ENCODE measurements around the gene FAM187B.

The FAM187B gene

DNA sequence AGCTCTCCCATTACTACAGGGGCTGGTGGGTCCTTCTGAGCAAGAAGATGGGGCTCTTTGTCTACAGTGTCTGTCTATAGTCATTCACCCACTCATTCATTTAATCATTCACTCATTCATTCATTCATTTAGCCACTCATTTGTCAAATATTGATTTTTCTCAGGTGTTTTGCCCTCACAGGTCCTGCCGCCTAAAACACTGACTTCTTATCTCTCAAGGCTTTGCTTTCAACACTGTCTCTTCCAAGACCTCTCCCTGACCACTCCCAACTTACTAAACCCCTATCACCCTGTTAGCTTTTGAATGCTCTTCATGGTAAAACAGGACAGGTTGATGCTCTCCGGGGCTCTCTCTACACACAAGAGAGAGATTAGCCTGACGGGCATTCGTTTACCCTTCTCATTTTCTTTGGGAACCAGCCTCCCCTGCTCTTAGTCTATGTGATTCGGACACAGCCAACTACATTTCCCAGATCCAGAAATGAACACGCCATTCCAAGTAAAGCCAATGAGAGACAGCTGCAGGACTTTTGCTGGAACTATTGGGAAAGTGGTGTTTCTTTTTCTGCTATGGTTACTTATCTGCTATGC is 22.7 kb downstream of the FAM187B start:
- Histone ChIP-seq H3K27ac (replicated peaks) (no peak overlapping the region), H3K27me3 (ENCODE audit: insufficient read depth, poor library complexity, severe bottlenecking) (peaks cover 3% of the 10 kb centered on the region), H3K4me3 (replicated peaks; ENCODE audit: insufficient read depth, low read length) (no peak overlapping the region)
- TF ChIP-seq POLR2AphosphoS5 (IDR thresholded peaks at IDR 0.05; ENCODE audit: low read depth), result no peak
- TF ChIP-seq GABPA (IDR thresholded peaks at IDR 0.05; ENCODE audit: low read depth), result no peak
- TF ChIP-seq, protein P1, sequence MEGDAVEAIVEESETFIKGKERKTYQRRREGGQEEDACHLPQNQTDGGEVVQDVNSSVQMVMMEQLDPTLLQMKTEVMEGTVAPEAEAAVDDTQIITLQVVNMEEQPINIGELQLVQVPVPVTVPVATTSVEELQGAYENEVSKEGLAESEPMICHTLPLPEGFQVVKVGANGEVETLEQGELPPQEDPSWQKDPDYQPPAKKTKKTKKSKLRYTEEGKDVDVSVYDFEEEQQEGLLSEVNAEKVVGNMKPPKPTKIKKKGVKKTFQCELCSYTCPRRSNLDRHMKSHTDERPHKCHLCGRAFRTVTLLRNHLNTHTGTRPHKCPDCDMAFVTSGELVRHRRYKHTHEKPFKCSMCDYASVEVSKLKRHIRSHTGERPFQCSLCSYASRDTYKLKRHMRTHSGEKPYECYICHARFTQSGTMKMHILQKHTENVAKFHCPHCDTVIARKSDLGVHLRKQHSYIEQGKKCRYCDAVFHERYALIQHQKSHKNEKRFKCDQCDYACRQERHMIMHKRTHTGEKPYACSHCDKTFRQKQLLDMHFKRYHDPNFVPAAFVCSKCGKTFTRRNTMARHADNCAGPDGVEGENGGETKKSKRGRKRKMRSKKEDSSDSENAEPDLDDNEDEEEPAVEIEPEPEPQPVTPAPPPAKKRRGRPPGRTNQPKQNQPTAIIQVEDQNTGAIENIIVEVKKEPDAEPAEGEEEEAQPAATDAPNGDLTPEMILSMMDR (IDR thresholded peaks at IDR 0.05; ENCODE audit: insufficient read depth, low read length), result no peak
- no peak for TF ChIP-seq SPI1 (IDR thresholded peaks at IDR 0.05; ENCODE audit: borderline replicate concordance, low read depth)
- TF ChIP-seq, protein P2, sequence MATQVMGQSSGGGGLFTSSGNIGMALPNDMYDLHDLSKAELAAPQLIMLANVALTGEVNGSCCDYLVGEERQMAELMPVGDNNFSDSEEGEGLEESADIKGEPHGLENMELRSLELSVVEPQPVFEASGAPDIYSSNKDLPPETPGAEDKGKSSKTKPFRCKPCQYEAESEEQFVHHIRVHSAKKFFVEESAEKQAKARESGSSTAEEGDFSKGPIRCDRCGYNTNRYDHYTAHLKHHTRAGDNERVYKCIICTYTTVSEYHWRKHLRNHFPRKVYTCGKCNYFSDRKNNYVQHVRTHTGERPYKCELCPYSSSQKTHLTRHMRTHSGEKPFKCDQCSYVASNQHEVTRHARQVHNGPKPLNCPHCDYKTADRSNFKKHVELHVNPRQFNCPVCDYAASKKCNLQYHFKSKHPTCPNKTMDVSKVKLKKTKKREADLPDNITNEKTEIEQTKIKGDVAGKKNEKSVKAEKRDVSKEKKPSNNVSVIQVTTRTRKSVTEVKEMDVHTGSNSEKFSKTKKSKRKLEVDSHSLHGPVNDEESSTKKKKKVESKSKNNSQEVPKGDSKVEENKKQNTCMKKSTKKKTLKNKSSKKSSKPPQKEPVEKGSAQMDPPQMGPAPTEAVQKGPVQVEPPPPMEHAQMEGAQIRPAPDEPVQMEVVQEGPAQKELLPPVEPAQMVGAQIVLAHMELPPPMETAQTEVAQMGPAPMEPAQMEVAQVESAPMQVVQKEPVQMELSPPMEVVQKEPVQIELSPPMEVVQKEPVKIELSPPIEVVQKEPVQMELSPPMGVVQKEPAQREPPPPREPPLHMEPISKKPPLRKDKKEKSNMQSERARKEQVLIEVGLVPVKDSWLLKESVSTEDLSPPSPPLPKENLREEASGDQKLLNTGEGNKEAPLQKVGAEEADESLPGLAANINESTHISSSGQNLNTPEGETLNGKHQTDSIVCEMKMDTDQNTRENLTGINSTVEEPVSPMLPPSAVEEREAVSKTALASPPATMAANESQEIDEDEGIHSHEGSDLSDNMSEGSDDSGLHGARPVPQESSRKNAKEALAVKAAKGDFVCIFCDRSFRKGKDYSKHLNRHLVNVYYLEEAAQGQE (IDR thresholded peaks at IDR 0.05; ENCODE audit: insufficient replicate concordance, low read depth), result no peak
- DNase-seq (ENCODE audit: low read depth in 1 of 2, low spot score in 1 of 2), result no peak

DNA sequence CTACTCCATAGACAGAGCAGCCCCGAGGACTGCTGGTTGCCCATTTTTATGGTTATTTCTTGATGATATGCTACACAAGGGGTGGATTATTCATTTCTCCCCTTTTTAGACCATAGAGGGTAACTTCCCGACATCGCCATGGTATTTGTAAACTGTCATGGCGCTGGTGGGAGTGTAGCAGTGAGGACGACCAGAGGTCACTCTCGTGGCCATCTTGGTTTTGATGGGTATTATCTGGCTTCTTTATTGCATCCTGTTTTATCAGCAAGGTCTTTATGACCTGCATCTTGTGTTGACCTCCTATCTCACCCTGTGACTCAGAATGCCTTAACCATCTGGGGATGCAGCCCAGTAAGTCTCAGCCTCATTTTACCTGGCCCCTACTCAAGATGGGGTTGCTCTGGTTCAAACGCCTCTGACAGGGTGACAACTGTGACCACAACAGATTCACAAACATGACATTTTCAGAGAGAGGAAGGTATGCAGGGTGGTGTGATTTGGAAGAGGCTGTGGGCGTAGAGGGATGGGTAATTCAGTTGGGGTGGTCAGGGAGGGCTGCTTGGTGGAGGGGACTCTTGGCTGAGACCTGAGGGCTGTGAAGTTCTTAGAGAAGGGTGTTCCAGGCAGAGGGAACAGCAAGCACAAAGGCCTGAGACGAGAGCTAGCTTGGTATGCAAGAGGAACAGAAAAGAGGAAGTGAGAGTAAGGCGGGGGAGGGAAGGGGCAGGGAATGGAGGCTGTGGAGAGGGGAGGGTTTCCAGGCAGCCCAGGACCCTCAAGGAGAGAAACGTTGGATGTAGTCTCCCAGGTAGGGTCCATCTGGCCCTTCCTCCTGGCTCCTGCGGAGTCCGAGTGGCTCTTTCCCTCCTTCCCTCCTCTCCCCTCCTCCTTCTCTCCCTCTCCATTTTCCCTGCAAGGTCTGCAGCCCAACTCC is 23.5 kb downstream of the FAM187B start:
- TF ChIP-seq POLR2AphosphoS5 (IDR thresholded peaks at IDR 0.05; ENCODE audit: low read depth) (no peak), SPI1 (IDR thresholded peaks at IDR 0.05; ENCODE audit: borderline replicate concordance, low read depth) (peak; percentile 100)
- peak in 1 of 2 experiments; percentile 75 for DNase-seq (ENCODE audit: low read depth in 1 of 2, low spot score in 1 of 2)
- peaks cover 3% of the 10 kb centered on the region for H3K27me3 ChIP-seq (ENCODE audit: insufficient read depth, poor library complexity, severe bottlenecking)
- peak overlapping the region; percentile 48; the same call in 1 of the 2 replicates for H3K27ac ChIP-seq (replicated peaks)
- H3K4me3 ChIP-seq (replicated peaks; ENCODE audit: insufficient read depth, low read length), result no peak overlapping the region

DNA sequence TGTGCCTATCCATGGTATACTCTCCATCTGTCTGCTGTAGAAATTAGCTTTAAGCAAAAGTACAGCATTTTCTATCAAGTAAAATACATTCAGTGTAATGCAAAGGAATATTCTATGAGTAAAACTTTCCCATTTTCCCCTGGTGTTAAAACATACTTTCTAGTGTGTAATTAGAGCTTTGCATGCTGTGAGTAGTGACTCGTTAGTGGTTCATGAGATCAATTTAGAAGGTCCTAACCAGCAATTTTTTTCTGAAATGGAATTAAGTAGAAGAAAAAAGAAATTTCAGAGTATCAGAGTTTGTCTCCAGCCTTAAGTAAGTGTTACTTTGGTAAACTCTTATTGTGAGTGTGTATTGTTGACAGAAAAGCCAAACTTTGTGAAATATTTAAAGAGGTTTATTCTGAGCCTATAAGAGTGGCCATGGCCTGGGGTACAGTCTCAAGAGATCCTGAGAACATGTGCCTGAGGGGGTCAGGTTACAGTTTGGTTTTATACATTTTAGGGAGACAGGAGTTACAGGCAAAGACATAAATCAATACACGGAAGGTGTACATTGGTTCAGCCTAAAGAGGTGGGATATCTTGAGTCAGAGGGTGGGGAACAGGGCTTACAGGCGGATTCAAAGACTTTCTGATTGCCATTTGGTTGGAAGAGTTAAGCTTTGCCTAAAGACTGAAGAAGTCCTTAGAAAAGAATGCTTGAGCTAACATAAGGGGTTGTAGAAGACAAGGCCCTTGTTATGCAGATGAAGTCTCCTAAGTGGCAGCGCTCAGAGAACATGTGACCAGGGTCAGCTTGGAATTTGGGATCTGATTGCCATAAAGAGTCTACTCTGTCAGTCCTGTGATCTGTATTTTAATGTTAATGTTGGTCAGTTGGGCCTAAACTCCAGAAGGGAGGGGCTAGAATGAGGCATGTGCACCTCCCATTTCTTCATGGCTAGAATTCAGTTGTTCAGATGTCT is 25.5 kb downstream of the FAM187B start:
- DNase-seq (ENCODE audit: low read depth in 1 of 2, low spot score in 1 of 2), result no peak
- Histone ChIP-seq H3K4me3 (replicated peaks; ENCODE audit: insufficient read depth, low read length) (no peak overlapping the region), H3K27me3 (ENCODE audit: insufficient read depth, poor library complexity, severe bottlenecking) (peaks cover 3% of the 10 kb centered on the region), H3K27ac (replicated peaks) (no peak overlapping the region)
- TF ChIP-seq, protein P2 (IDR thresholded peaks at IDR 0.05; ENCODE audit: insufficient replicate concordance, low read depth), result no peak
- TF ChIP-seq, protein P1 (IDR thresholded peaks at IDR 0.05; ENCODE audit: insufficient read depth, low read length), result no peak
- TF ChIP-seq GABPA (IDR thresholded peaks at IDR 0.05; ENCODE audit: low read depth) (no peak), POLR2AphosphoS5 (IDR thresholded peaks at IDR 0.05; ENCODE audit: low read depth) (no peak), SPI1 (IDR thresholded peaks at IDR 0.05; ENCODE audit: borderline replicate concordance, low read depth) (no peak)

Measured in HL-60 (cell line).